HCT116 (cell line): ENCODE results near the gene NEK5.

Experiments used
- EZH2 ChIP-seq: fragments of 200-600 bp; sonication (generic); IDR thresholded peaks from 2 replicates; pipeline ENCODE4 v1.6.1; 2017; ENCODE audit warnings: antibody characterized with exemption, mixed run types
- EZH2phosphoT487 ChIP-seq: fragments of 200-600 bp; IDR thresholded peaks from 2 replicates; pipeline ENCODE4 v1.6.1; 2018; ENCODE audit warnings: antibody characterized with exemption, borderline replicate concordance
- POLR2A ChIP-seq: IDR thresholded peaks from 2 replicates; pipeline ENCODE4 v1.7.0; 2011; ENCODE audit warnings: borderline replicate concordance; ENCODE audit not compliant: insufficient read depth, insufficient read length; ENCODE audit errors: extremely low read depth
- POLR2AphosphoS5 ChIP-seq: IDR thresholded peaks from 2 replicates; pipeline ENCODE4 v1.6.1; 2011; ENCODE audit warnings: mild to moderate bottlenecking, low read depth, low read length, moderate library complexity
- ZFX ChIP-seq: fragments of 450-650 bp; IDR thresholded peaks from 2 replicates; pipeline ENCODE4 v1.6.1; 2017
- TF ChIP-seq, protein P1 (sequence below), 3 experiments: fragments of 200-600 bp in 1 of 3; sonication (generic) in 1 of 3; IDR thresholded peaks in 2 of 3; conservative IDR thresholded peaks in 1 of 3; 2 replicates each; pipeline ENCODE4 v1.5.1; 2012 to 2017; ENCODE audit warnings: low read depth in 2 of 3, low read length in 2 of 3, antibody characterized with exemption in 1 of 3, borderline replicate concordance in 1 of 3, control low read depth in 1 of 3, mild to moderate bottlenecking in 1 of 3, mixed read lengths in 1 of 3, mixed run types in 1 of 3, moderate library complexity in 1 of 3; ENCODE audit not compliant: insufficient read depth in 1 of 3

DNA sequence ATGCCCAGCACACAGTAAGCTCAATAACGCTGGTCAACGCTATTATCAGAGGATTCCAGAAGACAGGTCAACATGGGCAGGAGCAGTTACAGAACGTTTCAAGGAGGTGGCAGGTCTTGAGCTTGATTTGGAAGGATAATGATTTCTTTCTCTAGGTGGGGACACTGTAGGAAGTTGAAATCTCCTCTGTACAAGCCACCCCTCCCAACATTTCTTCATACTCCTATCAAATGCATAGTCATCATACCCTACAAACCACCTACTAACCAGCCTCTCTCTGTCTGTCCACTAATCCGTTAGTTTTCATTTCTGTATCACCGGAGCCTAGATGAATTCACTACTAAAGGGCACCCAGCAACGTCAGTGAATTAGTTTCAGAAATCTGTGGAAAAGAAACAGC is 118.9 kb downstream of the NEK5 start:
- TF ChIP-seq EZH2 (no peak), POLR2AphosphoS5 (no peak), EZH2phosphoT487 (no peak), POLR2A (no peak), ZFX (no peak)
- TF ChIP-seq, protein P1, sequence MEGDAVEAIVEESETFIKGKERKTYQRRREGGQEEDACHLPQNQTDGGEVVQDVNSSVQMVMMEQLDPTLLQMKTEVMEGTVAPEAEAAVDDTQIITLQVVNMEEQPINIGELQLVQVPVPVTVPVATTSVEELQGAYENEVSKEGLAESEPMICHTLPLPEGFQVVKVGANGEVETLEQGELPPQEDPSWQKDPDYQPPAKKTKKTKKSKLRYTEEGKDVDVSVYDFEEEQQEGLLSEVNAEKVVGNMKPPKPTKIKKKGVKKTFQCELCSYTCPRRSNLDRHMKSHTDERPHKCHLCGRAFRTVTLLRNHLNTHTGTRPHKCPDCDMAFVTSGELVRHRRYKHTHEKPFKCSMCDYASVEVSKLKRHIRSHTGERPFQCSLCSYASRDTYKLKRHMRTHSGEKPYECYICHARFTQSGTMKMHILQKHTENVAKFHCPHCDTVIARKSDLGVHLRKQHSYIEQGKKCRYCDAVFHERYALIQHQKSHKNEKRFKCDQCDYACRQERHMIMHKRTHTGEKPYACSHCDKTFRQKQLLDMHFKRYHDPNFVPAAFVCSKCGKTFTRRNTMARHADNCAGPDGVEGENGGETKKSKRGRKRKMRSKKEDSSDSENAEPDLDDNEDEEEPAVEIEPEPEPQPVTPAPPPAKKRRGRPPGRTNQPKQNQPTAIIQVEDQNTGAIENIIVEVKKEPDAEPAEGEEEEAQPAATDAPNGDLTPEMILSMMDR (IDR thresholded peaks at IDR 0.05 in 2 of 3, conservative IDR thresholded peaks at IDR 0.05 in 1 of 3; ENCODE audit: borderline replicate concordance in 1 of 3, insufficient read depth in 1 of 3, low read depth in 2 of 3, low read length in 2 of 3): no peak
